ENCODE measurements around the gene KRTAP9-7. TPM values are rescaled to one million over a fixed set of nuclear protein-coding genes. Genes with fewer than 3 reads are reported as not detected.

The KRTAP9-7 gene
- total RNA-seq, 1 experiment from 2014 or later: not detected

GRCh38 chr17:41301204-41301790, 25.8 kb downstream of the KRTAP9-7 start:
- Histone ChIP-seq H3K27me3 (ENCODE audit: control insufficient read depth, insufficient read depth, low read length) (no peaks in the 10 kb centered on the region), H3K36me3 (replicated peaks; ENCODE audit: control insufficient read depth, insufficient read depth, low read length) (no peaks in the 10 kb centered on the region), H3K4me3 (ENCODE audit: insufficient read depth, low read depth, low read length) (no peak overlapping the region)
- no peak for DNase-seq

GRCh38 chr17:41301916-41302901, 26.7 kb downstream of the KRTAP9-7 start, which contains the start of gene KRTAP29-1:
Gene KRTAP29-1 (minus strand): TSS chr17:41302851. CDS start chr17:41302851, 0 bp downstream.
- H3K4me3 ChIP-seq (ENCODE audit: insufficient read depth, low read depth, low read length): no peak within 1 kb of the TSS
- DNase-seq: no peak
- no peaks in the 10 kb centered on the region for H3K27me3 ChIP-seq (ENCODE audit: control insufficient read depth, insufficient read depth, low read length)
- no peaks in the 10 kb centered on the region for H3K36me3 ChIP-seq (replicated peaks; ENCODE audit: control insufficient read depth, insufficient read depth, low read length)

- Histone ChIP-seq H3K36me3 (replicated peaks; ENCODE audit: control insufficient read depth, insufficient read depth, low read length) (no peaks in the 10 kb centered on the region), H3K27me3 (ENCODE audit: control insufficient read depth, insufficient read depth, low read length) (no peaks in the 10 kb centered on the region), H3K4me3 (ENCODE audit: insufficient read depth, low read depth, low read length) (no peak overlapping the region)
- DNase-seq: no peak
Observed at GRCh38 chr17:41302981-41303380, 27.5 kb downstream of the KRTAP9-7 start.

- no peak overlapping the region for H3K4me3 ChIP-seq (ENCODE audit: insufficient read depth, low read depth, low read length)
- H3K36me3 ChIP-seq (replicated peaks; ENCODE audit: control insufficient read depth, insufficient read depth, low read length): no peaks in the 10 kb centered on the region
- no peaks in the 10 kb centered on the region for H3K27me3 ChIP-seq (ENCODE audit: control insufficient read depth, insufficient read depth, low read length)
- no peak for DNase-seq
Observed at GRCh38 chr17:41304091-41304490, 28.6 kb downstream of the KRTAP9-7 start.

GRCh38 chr17:41307647-41308046, 32.1 kb downstream of the KRTAP9-7 start:
- Histone ChIP-seq H3K4me3 (ENCODE audit: insufficient read depth, low read depth, low read length) (no peak overlapping the region), H3K27me3 (ENCODE audit: control insufficient read depth, insufficient read depth, low read length) (no peaks in the 10 kb centered on the region), H3K36me3 (replicated peaks; ENCODE audit: control insufficient read depth, insufficient read depth, low read length) (no peaks in the 10 kb centered on the region)
- no peak for DNase-seq

- H3K36me3 ChIP-seq (replicated peaks; ENCODE audit: control insufficient read depth, insufficient read depth, low read length): no peaks in the 10 kb centered on the region
- DNase-seq: no peak
- no peaks in the 10 kb centered on the region for H3K27me3 ChIP-seq (ENCODE audit: control insufficient read depth, insufficient read depth, low read length)
- no peak overlapping the region for H3K4me3 ChIP-seq (ENCODE audit: insufficient read depth, low read depth, low read length)
Observed at GRCh38 chr17:41308251-41308917, 32.9 kb downstream of the KRTAP9-7 start.

GRCh38 chr17:41308918-41309359, 33.4 kb downstream of the KRTAP9-7 start, which contains the start of gene KRTAP16-1:
Gene KRTAP16-1 (minus strand): TSS chr17:41309309. CDS start chr17:41309253, 56 bp downstream.
- Histone ChIP-seq H3K36me3 (replicated peaks; ENCODE audit: control insufficient read depth, insufficient read depth, low read length) (no peaks in the 10 kb centered on the region), H3K27me3 (ENCODE audit: control insufficient read depth, insufficient read depth, low read length) (no peaks in the 10 kb centered on the region), H3K4me3 (ENCODE audit: insufficient read depth, low read depth, low read length) (no peak within 1 kb of the TSS)
- no peak for DNase-seq

- no peaks in the 10 kb centered on the region for H3K36me3 ChIP-seq (replicated peaks; ENCODE audit: control insufficient read depth, insufficient read depth, low read length)
- H3K27me3 ChIP-seq (ENCODE audit: control insufficient read depth, insufficient read depth, low read length): no peaks in the 10 kb centered on the region
- no peak overlapping the region for H3K4me3 ChIP-seq (ENCODE audit: insufficient read depth, low read depth, low read length)
- no peak for DNase-seq
Observed at GRCh38 chr17:41311111-41311510, 35.6 kb downstream of the KRTAP9-7 start.

- peak; percentile 31 for DNase-seq
- Histone ChIP-seq H3K27me3 (ENCODE audit: control insufficient read depth, insufficient read depth, low read length) (no peaks in the 10 kb centered on the region), H3K36me3 (replicated peaks; ENCODE audit: control insufficient read depth, insufficient read depth, low read length) (no peaks in the 10 kb centered on the region), H3K4me3 (ENCODE audit: insufficient read depth, low read depth, low read length) (no peak within 1 kb of the TSS)
Observed at GRCh38 chr17:41315204-41315794, 39.8 kb downstream of the KRTAP9-7 start, which contains the start of gene KRTAP17-1. Gene KRTAP17-1 (minus strand): TSS chr17:41315710. CDS start chr17:41315650, 60 bp downstream.

- Histone ChIP-seq H3K36me3 (replicated peaks; ENCODE audit: control insufficient read depth, insufficient read depth, low read length) (no peaks in the 10 kb centered on the region), H3K27me3 (ENCODE audit: control insufficient read depth, insufficient read depth, low read length) (no peaks in the 10 kb centered on the region), H3K4me3 (ENCODE audit: insufficient read depth, low read depth, low read length) (no peak overlapping the region)
- no peak for DNase-seq
Observed at GRCh38 chr17:41315814-41316445, 40.4 kb downstream of the KRTAP9-7 start.

- Histone ChIP-seq H3K36me3 (replicated peaks; ENCODE audit: control insufficient read depth, insufficient read depth, low read length) (no peaks in the 10 kb centered on the region), H3K27me3 (ENCODE audit: control insufficient read depth, insufficient read depth, low read length) (no peaks in the 10 kb centered on the region), H3K4me3 (ENCODE audit: insufficient read depth, low read depth, low read length) (no peak overlapping the region)
- DNase-seq: no peak
Observed at GRCh38 chr17:41318231-41318630, 42.7 kb downstream of the KRTAP9-7 start.

GRCh38 chr17:41322094-41322902, 46.8 kb downstream of the KRTAP9-7 start:
- Histone ChIP-seq H3K4me3 (ENCODE audit: insufficient read depth, low read depth, low read length) (no peak overlapping the region), H3K27me3 (ENCODE audit: control insufficient read depth, insufficient read depth, low read length) (no peaks in the 10 kb centered on the region), H3K36me3 (replicated peaks; ENCODE audit: control insufficient read depth, insufficient read depth, low read length) (no peaks in the 10 kb centered on the region)
- peak; percentile 60 for DNase-seq

Measured in H7 (cell line).